HepG2 (cell line): ENCODE data around the gene TRIM62. TPM values are rescaled to one million over a fixed set of nuclear protein-coding genes. Genes with fewer than 3 reads are reported as not detected.

ENCODE experiments used
- ATAC-seq: fragments of 200-7000 bp; cut with Tn5 transposase; 3 replicates; pipeline ENCODE4 v1.9.1; 2020; ENCODE audit warnings: mild to moderate bottlenecking, moderate library complexity
- BruUV-seq: library from RNA; stranded (reverse); fragments of 400-500 nt; replicated peaks from 2 replicates; lab custom pipeline; 2021; lab: Mats Ljungman, UMichigan
- CTCF ChIA-PET: fragments of 300-600 bp; formaldehyde crosslinking; extraction: SDS; loops from one replicate; lab custom pipeline; 2021; ENCODE audit warnings: low total read pairs, inconsistent platforms, low intra/inter-chr PET ratio; lab: Yijun Ruan, JAX
- POLR2A ChIA-PET: fragments of 350-600 bp; sonication (Branson Sonifier 250); formaldehyde crosslinking; loops from one replicate; lab custom pipeline; 2020; ENCODE audit warnings: antibody characterized with exemption, inconsistent platforms; lab: Yijun Ruan, JAX
- DNase-seq: peaks from one replicate; pipeline ENCODE4 v3.0.0-alpha.2; 2015; ENCODE audit warnings: low spot score
- FAIRE-seq: peaks from 3 replicates; lab custom pipeline; 2011; peaks lifted over from hg19 to GRCh38; lab: Jason Lieb, UNC
- H2AFZ ChIP-seq: one replicate; pipeline ENCODE4 v1.6.1; 2011; ENCODE audit warnings: low read length, inconsistent platforms
- H3K27ac ChIP-seq: fragments of 300-600 bp; 3 replicates; pipeline ENCODE4 v1.8.0; 2011; ENCODE audit warnings: mixed run types, mild to moderate bottlenecking, mixed read lengths, low read length, inconsistent platforms; ENCODE audit not compliant: insufficient read depth; ENCODE audit errors: extremely low read length
- H3K27me3 ChIP-seq, 2 experiments: fragments of 200-600 bp in 1 of 2; 2 replicates in 1 of 2; 3 replicates in 1 of 2; pipeline versions ENCODE4 v1.6.0 to v1.8.0; 2011; ENCODE audit warnings: low read length in 2 of 2, mild to moderate bottlenecking in 2 of 2, moderate library complexity in 2 of 2, inconsistent platforms in 1 of 2; ENCODE audit not compliant: insufficient read depth in 2 of 2, control insufficient read depth in 1 of 2
- H3K36me3 ChIP-seq, 2 experiments: fragments of 200-600 bp in 1 of 2; replicated peaks in 1 of 2; 2 replicates in 1 of 2; 3 replicates in 1 of 2; pipeline versions ENCODE4 v1.5.1 to v1.8.0; 2011; ENCODE audit warnings: low read length in 2 of 2, inconsistent platforms in 1 of 2; ENCODE audit not compliant: insufficient read depth in 2 of 2, control insufficient read depth in 1 of 2
- H3K4me1 ChIP-seq: 2 replicates; pipeline ENCODE4 v1.5.1; 2012; ENCODE audit warnings: low read length, inconsistent platforms; ENCODE audit not compliant: insufficient read depth
- H3K4me2 ChIP-seq: 2 replicates; pipeline ENCODE4 v1.6.0; 2011; ENCODE audit warnings: low read depth, low read length, inconsistent platforms
- H3K4me3 ChIP-seq, 3 experiments: fragments of 200-600 bp in 1 of 3; sonication (generic), shearing (Covaris generic) in 1 of 3; replicated peaks in 1 of 3; 2 replicates each; pipeline ENCODE4 v1.5.1; 2011 to 2016; ENCODE audit warnings: low read length in 3 of 3, inconsistent platforms in 2 of 3, low read depth in 2 of 3, mild to moderate bottlenecking in 2 of 3, control low read depth in 1 of 3, mixed read lengths in 1 of 3; ENCODE audit not compliant: insufficient read depth in 1 of 3
- H3K79me2 ChIP-seq: one replicate; pipeline ENCODE4 v1.6.1; 2011; ENCODE audit warnings: low read length, inconsistent platforms; ENCODE audit not compliant: insufficient read depth
- H3K9ac ChIP-seq: 2 replicates; pipeline ENCODE4 v1.6.0; 2011; ENCODE audit warnings: mild to moderate bottlenecking, low read depth, low read length, inconsistent platforms; ENCODE audit not compliant: insufficient read depth
- H3K9me3 ChIP-seq: 2 replicates; pipeline ENCODE4 v1.5.1; 2012; ENCODE audit warnings: mild to moderate bottlenecking, low read length
- H4K20me1 ChIP-seq: 2 replicates; pipeline ENCODE4 v1.6.0; 2011; ENCODE audit warnings: inconsistent platforms, mild to moderate bottlenecking, low read length, moderate library complexity; ENCODE audit not compliant: insufficient read depth
- AFF4 ChIP-seq: sonication (generic); formaldehyde crosslinking; IDR thresholded peaks from 2 replicates; pipeline ENCODE4 v1.4.0; 2020; ENCODE audit warnings: missing genetic modification reagents
- FLYWCH1 ChIP-seq: sonication (generic); formaldehyde crosslinking; IDR thresholded peaks from 2 replicates; pipeline ENCODE4 v1.8.1; 2023; ENCODE audit warnings: mild to moderate bottlenecking, missing genetic modification reagents
- FOXO1 ChIP-seq: sonication (generic); formaldehyde crosslinking; IDR thresholded peaks from 2 replicates; pipeline ENCODE4 v1.4.0; 2020; ENCODE audit warnings: missing genetic modification reagents
- HMGXB4 ChIP-seq, 2 experiments: sonication (generic) in 1 of 2; formaldehyde crosslinking in 1 of 2; IDR thresholded peaks; 2 replicates each; pipeline versions ENCODE4 v1.4.0 to v1.6.1; 2018 to 2020; ENCODE audit warnings: missing genetic modification reagents in 2 of 2, borderline replicate concordance in 1 of 2, low read depth in 1 of 2, mild to moderate bottlenecking in 1 of 2, missing biosample characterization in 1 of 2
- KLF12 ChIP-seq: sonication (generic); formaldehyde crosslinking; IDR thresholded peaks from 2 replicates; pipeline ENCODE4 v1.4.0; 2020; ENCODE audit warnings: missing genetic modification reagents, borderline replicate concordance
- MAFK ChIP-seq, 2 experiments: IDR thresholded peaks in 1 of 2; conservative IDR thresholded peaks in 1 of 2; 2 replicates each; pipeline ENCODE4 v1.6.1; 2011; ENCODE audit warnings: improper control_type of control experiment in 2 of 2, low read length in 2 of 2
- MEIS2 ChIP-seq: sonication (generic); formaldehyde crosslinking; IDR thresholded peaks from 2 replicates; pipeline ENCODE4 v1.9.0; 2021; ENCODE audit warnings: mild to moderate bottlenecking, missing genetic modification reagents
- PAF1 ChIP-seq: IDR thresholded peaks from 2 replicates; pipeline ENCODE4 v1.6.1; 2016; ENCODE audit warnings: missing genetic modification reagents, missing compliant biosample characterization
- PAWR ChIP-seq: sonication (generic); formaldehyde crosslinking; IDR thresholded peaks from 2 replicates; pipeline ENCODE4 v1.4.0; 2020; ENCODE audit warnings: missing genetic modification reagents, mild to moderate bottlenecking, borderline replicate concordance
- ZNF577 ChIP-seq: sonication (generic); formaldehyde crosslinking; IDR thresholded peaks from 2 replicates; pipeline ENCODE4 v1.4.0; 2020; ENCODE audit warnings: mild to moderate bottlenecking, low read depth, missing genetic modification reagents, borderline replicate concordance
- ZNF703 ChIP-seq: sonication (generic); formaldehyde crosslinking; IDR thresholded peaks from 2 replicates; pipeline ENCODE4 v1.5.1; 2020; ENCODE audit warnings: missing genetic modification reagents, mild to moderate bottlenecking, moderate library complexity, borderline replicate concordance
- WGBS: methylation state at CpG from one replicate; pipeline ENCODE4 v1.1.6; 2017; ENCODE audit warnings: low lambda C conversion rate; 5-methylcytosine and 5-hydroxymethylcytosine counted together
- in situ Hi-C: cut with HindIII; loops from 2 replicates; pipeline ENCODE4 v1.10.0; 2017; ENCODE audit warnings: low pct_unique_long_range_greater_than_20kb; ENCODE audit not compliant: extremely low pct_ligation_motif_present
- intact Hi-C: fragments of 100-400 bp; cut with micrococcal nuclease; formaldehyde crosslinking; loops from one replicate; pipeline ENCODE4 v1.10.0; 2022; ENCODE audit not compliant: unreplicated experiment
- polyA plus RNA-seq, 8 experiments: library from polyadenylated mRNA; depleted of rRNA in 3 of 8; stranded (reverse) in 7 of 8; unstranded in 1 of 8; fragments of >200 nt; fragmentation: Illumina TruSeq in 4 of 8; extraction: Trizol in 4 of 8; gene quantifications; 2 replicates each; pipeline versions ENCODE4 v1.2.1 to v1.2.3, GENCODE V29; 2011 to 2016; ENCODE audit warnings: low read depth in 4 of 8, missing spikeins in 1 of 8, mixed read lengths in 1 of 8; ENCODE audit not compliant: insufficient read depth in 1 of 8
- total RNA-seq, 5 experiments: library from RNA; depleted of rRNA; stranded (reverse); fragments of >200 nt; fragmentation: Illumina TruSeq; extraction: Trizol; gene quantifications; 2 replicates each; pipeline ENCODE4 v1.2.3, GENCODE V29; 2016; ENCODE audit warnings: low read depth in 1 of 5
- TF ChIP-seq, protein P1 (sequence below): sonication (generic); formaldehyde crosslinking; IDR thresholded peaks from 2 replicates; pipeline ENCODE4 v1.5.0; 2020; ENCODE audit warnings: missing genetic modification reagents, mild to moderate bottlenecking, borderline replicate concordance
- TF ChIP-seq, protein P2 (sequence below): sonication (generic); formaldehyde crosslinking; IDR thresholded peaks from 2 replicates; pipeline ENCODE4 v1.4.0; 2020; ENCODE audit warnings: missing genetic modification reagents, borderline replicate concordance

Gene TRIM62
- total and polyA plus RNA-seq, 2 of the 13 experiments (the other 11 are each of a cell fraction or from before 2014, with no cell fraction given): 0.53 to 0.57 TPM

DNA sequence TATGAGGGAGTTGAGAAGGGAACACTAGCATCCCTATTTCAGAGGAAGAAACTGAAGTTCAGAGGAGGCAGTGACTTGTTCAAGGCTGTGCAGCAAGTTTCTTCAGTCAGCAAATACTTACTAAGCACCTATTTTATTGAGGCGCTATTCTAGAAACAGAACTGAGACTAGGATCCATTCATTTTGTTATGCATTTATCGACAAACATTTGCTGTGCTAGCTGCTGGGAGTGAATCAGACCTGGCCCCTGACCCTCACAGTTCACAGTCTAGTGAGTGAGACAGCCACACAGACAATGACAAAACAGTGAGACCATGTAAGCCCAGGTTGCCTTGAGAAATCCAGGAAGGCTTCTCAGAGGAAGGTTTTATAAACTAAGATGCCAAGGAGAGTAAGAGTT lies 28.2 kb downstream of the TRIM62 start:
- BruUV-seq: no TSS peak
- no peak overlapping the region for H3K4me2 ChIP-seq
- no peaks in the 10 kb centered on the region for H3K9me3 ChIP-seq
- WGBS: 75% methylated on average over 2 of the region's 2 CpGs
- H3K27me3 ChIP-seq: no peaks in the 10 kb centered on the region
- H4K20me1 ChIP-seq: no peaks in the 10 kb centered on the region
- FAIRE-seq (no peak), ATAC-seq (no peak), DNase-seq (no peak)
- no peak overlapping the region for H2AFZ ChIP-seq
- in situ Hi-C loops: no loop called here
- H3K79me2 ChIP-seq: no peaks in the 10 kb centered on the region
- H3K9ac ChIP-seq: no peak overlapping the region
- ChIA-PET CTCF (no interaction called here), POLR2A (no interaction called here)
- intact Hi-C loops: no loop called here
- H3K4me3 ChIP-seq: no peak overlapping the region
- no peak overlapping the region for H3K27ac ChIP-seq
- peaks cover 25% of the 10 kb centered on the region for H3K4me1 ChIP-seq
- H3K36me3 ChIP-seq: no peaks in the 10 kb centered on the region
- TF ChIP-seq FOXO1 (CRISPR knock-in tag) (no peak), MEIS2 (CRISPR knock-in tag) (no peak), ZNF703 (CRISPR knock-in tag) (no peak), MAFK (conservative IDR thresholded peaks at IDR 0.05 in 1 of 2, IDR thresholded peaks at IDR 0.05 in 1 of 2; ENCODE audit: low read length in 2 of 2) (no peak), ZNF577 (CRISPR knock-in tag) (no peak), PAF1 (no peak), HMGXB4 (CRISPR knock-in tag; IDR thresholded peaks at IDR 0.05; ENCODE audit: borderline replicate concordance in 1 of 2, low read depth in 1 of 2) (no peak), AFF4 (no peak), KLF12 (CRISPR knock-in tag) (no peak), FLYWCH1 (no peak), PAWR (CRISPR knock-in tag) (no peak)
- TF ChIP-seq, protein P1, sequence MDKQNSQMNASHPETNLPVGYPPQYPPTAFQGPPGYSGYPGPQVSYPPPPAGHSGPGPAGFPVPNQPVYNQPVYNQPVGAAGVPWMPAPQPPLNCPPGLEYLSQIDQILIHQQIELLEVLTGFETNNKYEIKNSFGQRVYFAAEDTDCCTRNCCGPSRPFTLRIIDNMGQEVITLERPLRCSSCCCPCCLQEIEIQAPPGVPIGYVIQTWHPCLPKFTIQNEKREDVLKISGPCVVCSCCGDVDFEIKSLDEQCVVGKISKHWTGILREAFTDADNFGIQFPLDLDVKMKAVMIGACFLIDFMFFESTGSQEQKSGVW: no peak
- TF ChIP-seq, protein P2, sequence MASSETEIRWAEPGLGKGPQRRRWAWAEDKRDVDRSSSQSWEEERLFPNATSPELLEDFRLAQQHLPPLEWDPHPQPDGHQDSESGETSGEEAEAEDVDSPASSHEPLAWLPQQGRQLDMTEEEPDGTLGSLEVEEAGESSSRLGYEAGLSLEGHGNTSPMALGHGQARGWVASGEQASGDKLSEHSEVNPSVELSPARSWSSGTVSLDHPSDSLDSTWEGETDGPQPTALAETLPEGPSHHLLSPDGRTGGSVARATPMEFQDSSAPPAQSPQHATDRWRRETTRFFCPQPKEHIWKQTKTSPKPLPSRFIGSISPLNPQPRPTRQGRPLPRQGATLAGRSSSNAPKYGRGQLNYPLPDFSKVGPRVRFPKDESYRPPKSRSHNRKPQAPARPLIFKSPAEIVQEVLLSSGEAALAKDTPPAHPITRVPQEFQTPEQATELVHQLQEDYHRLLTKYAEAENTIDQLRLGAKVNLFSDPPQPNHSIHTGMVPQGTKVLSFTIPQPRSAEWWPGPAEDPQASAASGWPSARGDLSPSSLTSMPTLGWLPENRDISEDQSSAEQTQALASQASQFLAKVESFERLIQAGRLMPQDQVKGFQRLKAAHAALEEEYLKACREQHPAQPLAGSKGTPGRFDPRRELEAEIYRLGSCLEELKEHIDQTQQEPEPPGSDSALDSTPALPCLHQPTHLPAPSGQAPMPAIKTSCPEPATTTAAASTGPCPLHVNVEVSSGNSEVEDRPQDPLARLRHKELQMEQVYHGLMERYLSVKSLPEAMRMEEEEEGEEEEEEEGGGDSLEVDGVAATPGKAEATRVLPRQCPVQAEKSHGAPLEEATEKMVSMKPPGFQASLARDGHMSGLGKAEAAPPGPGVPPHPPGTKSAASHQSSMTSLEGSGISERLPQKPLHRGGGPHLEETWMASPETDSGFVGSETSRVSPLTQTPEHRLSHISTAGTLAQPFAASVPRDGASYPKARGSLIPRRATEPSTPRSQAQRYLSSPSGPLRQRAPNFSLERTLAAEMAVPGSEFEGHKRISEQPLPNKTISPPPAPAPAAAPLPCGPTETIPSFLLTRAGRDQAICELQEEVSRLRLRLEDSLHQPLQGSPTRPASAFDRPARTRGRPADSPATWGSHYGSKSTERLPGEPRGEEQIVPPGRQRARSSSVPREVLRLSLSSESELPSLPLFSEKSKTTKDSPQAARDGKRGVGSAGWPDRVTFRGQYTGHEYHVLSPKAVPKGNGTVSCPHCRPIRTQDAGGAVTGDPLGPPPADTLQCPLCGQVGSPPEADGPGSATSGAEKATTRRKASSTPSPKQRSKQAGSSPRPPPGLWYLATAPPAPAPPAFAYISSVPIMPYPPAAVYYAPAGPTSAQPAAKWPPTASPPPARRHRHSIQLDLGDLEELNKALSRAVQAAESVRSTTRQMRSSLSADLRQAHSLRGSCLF: no peak
